Colonic mucosa (tissue), 4 donors: ENCODE data around the gene KRTAP12-1. TPM values are rescaled to one million over a fixed set of nuclear protein-coding genes. Genes with fewer than 3 reads are reported as not detected.
"Not testable (repeated sequence)": the region's sequence is repeated elsewhere in the genome, so short reads cannot be mapped to it uniquely, and the experiment has no call there.

Experiments
- DNase-seq: peaks from one replicate; pipeline ENCODE4 v3.0.0-alpha.2; 2020
- H3K27ac ChIP-seq: fragments of 200-600 bp; one replicate; pipeline ENCODE4 v1.8.0; 2021
- H3K27me3 ChIP-seq: fragments of 200-600 bp; one replicate; pipeline ENCODE4 v1.8.0; 2021
- H3K36me3 ChIP-seq: fragments of 200-600 bp; one replicate; pipeline ENCODE4 v1.8.0; 2021
- H3K4me1 ChIP-seq: fragments of 200-600 bp; one replicate; pipeline ENCODE4 v1.8.0; 2021; ENCODE audit warnings: mild to moderate bottlenecking
- H3K4me3 ChIP-seq: fragments of 200-600 bp; one replicate; pipeline ENCODE4 v1.8.0; 2021
- H3K9ac ChIP-seq, 2 donors: one replicate each; pipeline ENCODE4 v1.7.0; 2013; ENCODE audit warnings: control low read depth in 2 of 2, low read depth in 2 of 2, low read length in 2 of 2
- H3K9me3 ChIP-seq: fragments of 200-600 bp; one replicate; pipeline ENCODE4 v1.8.0; 2021
- intact Hi-C: fragments of 100-400 bp; cut with DNase I; formaldehyde crosslinking; loops from one replicate; pipeline ENCODE4 v1.14.1; 2022
- total RNA-seq, 2 donors: library from RNA; stranded (reverse); fragmentation: NEBNext Ultra II Directional in 1 of 2; extraction: Animal tissue kit (Norgen Biotek cat#: 25700) in 1 of 2; gene quantifications; one replicate each; pipeline ENCODE4 v1.2.1, GENCODE V29; 2021
- TF ChIP-seq, protein P1 (sequence below): fragments of 200-600 bp; IDR thresholded peaks from one replicate; pipeline ENCODE4 v1.8.0; 2022; ENCODE audit warnings: antibody characterized with exemption, mild to moderate bottlenecking
- donor health status: healthy.
- donor health status: DM: no; HTN: no; CAD: no.
- donor health status: DM: no; HTN: no; CAD: no.

The KRTAP12-1 gene
- total RNA-seq, 2 donors from 2014 or later: not detected

DNA sequence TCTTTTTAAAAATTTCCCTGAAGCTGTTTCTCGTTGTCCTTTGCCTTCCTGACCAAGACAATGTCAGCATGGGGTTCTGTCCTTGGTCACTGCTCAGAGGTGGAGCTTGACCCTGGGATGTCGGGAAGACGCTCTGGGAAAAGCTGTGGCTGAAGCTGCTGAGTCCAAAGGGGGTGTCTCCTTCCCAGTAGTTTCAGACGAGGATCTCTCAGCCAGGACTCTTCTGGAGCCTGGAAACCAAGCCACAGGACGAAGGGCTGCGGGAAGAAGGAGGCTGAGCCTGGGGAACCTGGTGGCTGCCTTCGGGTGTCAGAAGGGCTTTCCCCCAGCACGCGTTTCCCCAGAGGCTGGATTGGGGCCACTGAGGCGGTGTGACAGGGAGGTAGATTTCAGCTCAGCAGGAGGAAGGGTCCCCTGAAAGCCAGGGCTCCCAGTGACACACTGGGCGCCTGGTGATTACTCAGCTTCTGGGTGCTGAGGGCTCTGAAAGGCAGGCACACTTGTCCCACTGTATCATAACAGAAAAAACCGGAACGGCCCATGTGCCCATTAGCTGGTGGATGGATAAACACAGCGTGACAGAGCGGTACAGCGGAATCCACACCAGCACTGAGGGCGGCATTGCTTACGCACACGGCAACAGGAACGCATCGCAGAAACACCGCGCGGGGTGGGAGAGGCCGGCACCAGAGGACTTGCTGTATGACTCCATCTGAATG is 5.0 kb upstream of the KRTAP12-1 start:
- TF ChIP-seq, protein P1, sequence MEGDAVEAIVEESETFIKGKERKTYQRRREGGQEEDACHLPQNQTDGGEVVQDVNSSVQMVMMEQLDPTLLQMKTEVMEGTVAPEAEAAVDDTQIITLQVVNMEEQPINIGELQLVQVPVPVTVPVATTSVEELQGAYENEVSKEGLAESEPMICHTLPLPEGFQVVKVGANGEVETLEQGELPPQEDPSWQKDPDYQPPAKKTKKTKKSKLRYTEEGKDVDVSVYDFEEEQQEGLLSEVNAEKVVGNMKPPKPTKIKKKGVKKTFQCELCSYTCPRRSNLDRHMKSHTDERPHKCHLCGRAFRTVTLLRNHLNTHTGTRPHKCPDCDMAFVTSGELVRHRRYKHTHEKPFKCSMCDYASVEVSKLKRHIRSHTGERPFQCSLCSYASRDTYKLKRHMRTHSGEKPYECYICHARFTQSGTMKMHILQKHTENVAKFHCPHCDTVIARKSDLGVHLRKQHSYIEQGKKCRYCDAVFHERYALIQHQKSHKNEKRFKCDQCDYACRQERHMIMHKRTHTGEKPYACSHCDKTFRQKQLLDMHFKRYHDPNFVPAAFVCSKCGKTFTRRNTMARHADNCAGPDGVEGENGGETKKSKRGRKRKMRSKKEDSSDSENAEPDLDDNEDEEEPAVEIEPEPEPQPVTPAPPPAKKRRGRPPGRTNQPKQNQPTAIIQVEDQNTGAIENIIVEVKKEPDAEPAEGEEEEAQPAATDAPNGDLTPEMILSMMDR: no peak
- H3K4me1 ChIP-seq: no peaks in the 10 kb centered on the region
- H3K27ac ChIP-seq: no peak overlapping the region
- H3K4me3 ChIP-seq: no peak overlapping the region
- no peak for DNase-seq
- H3K36me3 ChIP-seq: no peaks in the 10 kb centered on the region
- no peaks in the 10 kb centered on the region for H3K27me3 ChIP-seq
- intact Hi-C loops: no loop called here
- no peaks in the 10 kb centered on the region for H3K9me3 ChIP-seq
- H3K9ac ChIP-seq: no peak overlapping the region

DNA sequence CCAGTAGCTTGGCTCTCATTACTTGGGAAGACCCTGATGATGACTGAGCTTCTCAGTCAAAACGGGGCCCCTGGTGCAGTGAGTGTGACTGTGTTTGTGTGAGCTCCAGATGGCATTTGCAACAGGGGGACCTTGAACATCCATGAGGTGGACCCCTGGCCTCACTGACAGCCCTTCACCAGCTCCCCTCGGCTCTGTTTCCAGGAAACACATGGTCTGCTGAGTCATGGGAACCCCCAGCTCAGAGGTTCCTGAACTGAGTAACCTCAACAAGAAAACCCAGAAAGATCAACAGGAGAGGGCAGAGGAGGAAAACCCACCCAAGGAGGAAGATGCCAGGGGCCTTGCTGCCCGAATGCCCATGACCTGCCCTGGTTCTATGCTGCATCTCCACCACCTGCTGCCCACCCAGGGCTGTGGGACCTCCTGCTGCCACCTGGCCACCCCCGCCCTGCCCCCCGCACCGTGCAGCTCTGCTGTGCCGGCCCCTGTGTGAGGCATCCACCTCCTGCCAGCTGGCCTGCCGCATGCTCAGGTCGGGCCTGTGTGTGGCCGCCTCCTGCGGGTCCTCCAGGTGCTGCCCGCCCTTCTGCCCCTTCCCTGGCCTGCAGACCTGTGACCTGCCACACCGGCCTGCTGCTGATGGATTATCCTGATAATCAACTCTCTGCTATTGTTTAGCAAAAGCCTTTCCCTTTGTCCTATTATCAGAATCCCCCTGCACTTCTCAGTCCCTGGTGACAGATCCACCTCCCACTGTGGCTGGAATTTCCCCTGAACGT is 4.2 kb upstream of the KRTAP12-1 start:
- H3K9me3 ChIP-seq: no peaks in the 10 kb centered on the region
- no peaks in the 10 kb centered on the region for H3K36me3 ChIP-seq
- no peak overlapping the region for H3K9ac ChIP-seq
- no peak overlapping the region for H3K4me3 ChIP-seq
- H3K27me3 ChIP-seq: no peaks in the 10 kb centered on the region
- no peak for DNase-seq
- TF ChIP-seq, protein P1: no peak
- intact Hi-C loops: no loop called here
- no peak overlapping the region for H3K27ac ChIP-seq
- H3K4me1 ChIP-seq: no peaks in the 10 kb centered on the region

DNA sequence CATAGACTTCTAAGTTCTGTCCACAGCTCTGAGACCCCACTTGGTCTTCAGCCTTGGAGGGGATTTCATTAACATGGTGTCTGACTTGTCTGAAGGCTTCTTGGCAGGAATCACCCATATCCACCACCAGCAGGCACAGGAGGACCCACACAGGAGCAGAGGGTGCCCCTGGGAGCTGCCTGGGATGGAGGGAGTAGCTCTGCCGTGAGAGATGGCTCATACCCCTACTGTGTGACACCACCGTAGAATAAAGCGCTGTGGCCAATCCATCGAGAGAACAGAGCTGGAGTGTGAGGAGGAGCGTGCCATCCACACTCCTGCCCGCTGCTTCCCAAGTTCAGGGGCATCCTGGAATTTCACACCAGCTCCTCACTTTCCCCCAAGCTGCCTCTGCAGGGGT is 3.1 kb upstream of the KRTAP12-1 start:
- not testable (repeated sequence) for H3K36me3 ChIP-seq, DNase-seq

DNA sequence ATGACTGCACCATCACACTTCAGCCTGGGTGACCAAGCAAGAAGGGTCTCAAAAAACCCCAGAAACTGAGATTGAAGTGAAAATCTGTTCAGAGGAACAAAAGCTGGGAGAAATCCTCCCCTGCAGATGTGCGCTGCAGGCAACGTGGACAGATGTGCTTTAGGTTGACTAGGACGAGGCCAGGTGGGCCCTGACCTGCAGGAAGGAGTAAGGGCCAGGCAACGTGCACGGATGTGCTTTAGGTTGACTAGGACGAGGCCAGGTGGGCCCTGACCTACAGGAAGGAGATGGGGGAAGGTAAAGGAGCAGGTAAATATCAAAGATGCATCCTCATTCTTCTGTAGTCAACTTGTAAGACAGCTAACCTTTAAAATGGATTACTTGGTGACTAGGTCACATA is 2.5 kb upstream of the KRTAP12-1 start:
- no peaks in the 10 kb centered on the region for H3K36me3 ChIP-seq
- intact Hi-C loops: no loop called here
- H3K4me3 ChIP-seq: no peak overlapping the region
- H3K27me3 ChIP-seq: no peaks in the 10 kb centered on the region
- H3K9me3 ChIP-seq: no peaks in the 10 kb centered on the region
- H3K4me1 ChIP-seq: no peaks in the 10 kb centered on the region
- H3K27ac ChIP-seq: no peak overlapping the region
- TF ChIP-seq, protein P1: no peak
- no peak overlapping the region for H3K9ac ChIP-seq
- no peak for DNase-seq

More for the DNA sequence above, 3.1 kb upstream of the KRTAP12-1 start:
- H3K9ac ChIP-seq, intact Hi-C loops, H3K4me1 ChIP-seq, H3K27ac ChIP-seq, H3K27me3 ChIP-seq, H3K9me3 ChIP-seq, H3K4me3 ChIP-seq: not testable (repeated sequence)

DNA sequence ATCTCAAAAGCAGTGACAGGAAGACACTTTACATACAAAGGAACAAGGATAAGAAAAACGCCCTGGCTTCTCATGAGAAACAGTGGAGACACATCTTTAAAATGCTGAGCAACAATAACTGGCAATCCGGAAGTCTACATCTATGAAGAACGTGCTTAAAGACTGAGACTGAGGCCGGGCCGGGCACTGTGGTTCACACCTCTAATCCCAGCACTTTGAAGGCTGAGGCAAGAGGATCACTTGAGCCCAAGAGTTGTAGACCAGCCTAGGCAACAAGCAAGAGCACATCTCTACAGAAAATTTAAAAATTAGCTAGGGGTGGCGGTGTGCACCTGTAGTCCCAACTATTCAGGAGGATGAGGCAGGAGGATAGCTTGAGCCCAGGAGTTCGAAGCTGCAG is 2.1 kb upstream of the KRTAP12-1 start:
- Histone ChIP-seq H3K27me3 (no peaks in the 10 kb centered on the region), H3K9me3 (no peaks in the 10 kb centered on the region), H3K4me1 (no peaks in the 10 kb centered on the region), H3K27ac (no peak overlapping the region), H3K36me3 (no peaks in the 10 kb centered on the region), H3K9ac (no peak overlapping the region), H3K4me3 (no peak overlapping the region)
- DNase-seq: no peak
- TF ChIP-seq, protein P1: no peak
- intact Hi-C loops: no loop called here
